22Rv1 (cell line): Measurements from ENCODE around the gene LEPR.

Experiments
- CTCF ChIP-seq: fragments of 450-650 bp; IDR thresholded peaks from 2 replicates; pipeline ENCODE4 v1.5.1; 2017; ENCODE audit warnings: mild to moderate bottlenecking
- ZFX ChIP-seq: fragments of 450-650 bp; IDR thresholded peaks from 2 replicates; pipeline ENCODE4 v1.6.1; 2017; ENCODE audit warnings: antibody characterized with exemption, borderline replicate concordance

GRCh38 chr1:65434255-65434654 lies 13.8 kb downstream of the LEPR start:
- TF ChIP-seq CTCF: no peak
- TF ChIP-seq ZFX: no peak
